H1 (cell line): ENCODE measurements around the gene UBN2. TPM values are rescaled to one million over a fixed set of nuclear protein-coding genes. Genes with fewer than 3 reads are reported as not detected.

Experiments
- CTCF ChIA-PET: fragments of 300-600 bp; sonication (Branson Sonifier 250); formaldehyde crosslinking; loops from one replicate; lab custom pipeline; 2021; ENCODE audit not compliant: partially characterized antibody; lab: Charles Lee
- POLR2A ChIA-PET: fragments of 300-600 bp; sonication (Branson Sonifier 250); formaldehyde crosslinking; loops from one replicate; lab custom pipeline; 2021; ENCODE audit warnings: inconsistent platforms; ENCODE audit not compliant: partially characterized antibody; lab: Charles Lee
- DNase-seq, 2 experiments: peaks; one replicate each; pipeline versions ENCODE4 v3.0.0 to v3.0.0-alpha.2; 2010 to 2022; ENCODE audit warnings: low spot score in 2 of 2, low read depth in 1 of 2, mixed read lengths in 1 of 2
- FAIRE-seq: peaks from 2 replicates; lab custom pipeline; 2011; peaks lifted over from hg19 to GRCh38; lab: Jason Lieb, UNC
- H2AFZ ChIP-seq: 2 replicates; pipeline ENCODE4 v1.8.1; 2012; ENCODE audit warnings: low read length, inconsistent platforms
- H2AK5ac ChIP-seq: 2 replicates; pipeline ENCODE4 v1.6.1; 2013; ENCODE audit warnings: low read depth, low read length
- H2BK120ac ChIP-seq: replicated peaks from 2 replicates; pipeline ENCODE3; 2013; ENCODE audit warnings: low read depth, low read length, inconsistent platforms
- H2BK12ac ChIP-seq: 2 replicates; pipeline ENCODE4 v1.6.1; 2013; ENCODE audit warnings: low read depth, low read length
- H2BK15ac ChIP-seq: 2 replicates; pipeline ENCODE4 v1.6.1; 2013; ENCODE audit warnings: low read length
- H2BK20ac ChIP-seq: 2 replicates; pipeline ENCODE4 v1.6.1; 2013; ENCODE audit warnings: low read length
- H2BK5ac ChIP-seq: 2 replicates; pipeline ENCODE4 v1.6.1; 2013; ENCODE audit warnings: low read depth, low read length
- H3K14ac ChIP-seq: 2 replicates; pipeline ENCODE4 v1.6.1; 2013; ENCODE audit warnings: inconsistent platforms; ENCODE audit not compliant: insufficient read length
- H3K18ac ChIP-seq: 2 replicates; pipeline ENCODE4 v1.6.1; 2013; ENCODE audit warnings: low read length; ENCODE audit errors: extremely low read depth
- H3K23ac ChIP-seq: 2 replicates; pipeline ENCODE4 v1.6.1; 2013; ENCODE audit warnings: inconsistent platforms; ENCODE audit not compliant: insufficient read length
- H3K23me2 ChIP-seq: 2 replicates; pipeline ENCODE4 v1.6.1; 2013; ENCODE audit warnings: low read depth, low read length
- H3K27ac ChIP-seq: 2 replicates; pipeline ENCODE4 v1.6.1; 2011; ENCODE audit warnings: low read depth, low read length, inconsistent platforms
- H3K27me3 ChIP-seq, 4 experiments: replicated peaks in 1 of 4; 1 replicate in 1 of 4; 2 replicates in 3 of 4; pipeline versions ENCODE4 v1.6.1 to v1.8.1; 2011 to 2013; ENCODE audit warnings: low read length in 3 of 4, mild to moderate bottlenecking in 3 of 4, inconsistent platforms in 2 of 4, mixed read lengths in 2 of 4, moderate library complexity in 1 of 4; ENCODE audit not compliant: control insufficient read depth in 3 of 4, insufficient read depth in 3 of 4; ENCODE audit errors: extremely low read depth in 1 of 4
- H3K36me3 ChIP-seq, 4 experiments: 2 replicates each; pipeline versions ENCODE4 v1.6.1 to v1.8.1; 2011 to 2013; ENCODE audit warnings: mild to moderate bottlenecking in 4 of 4, low read length in 3 of 4, moderate library complexity in 2 of 4, control low read depth in 1 of 4, inconsistent platforms in 1 of 4; ENCODE audit not compliant: insufficient read depth in 4 of 4, control insufficient read depth in 2 of 4
- H3K4ac ChIP-seq: replicated peaks from 2 replicates; pipeline ENCODE3; 2013; ENCODE audit warnings: low read length, low read depth, mixed read lengths, inconsistent platforms; ENCODE audit not compliant: insufficient read length
- H3K4me1 ChIP-seq, 4 experiments: replicated peaks in 1 of 4; 1 replicate in 1 of 4; 2 replicates in 3 of 4; pipeline versions ENCODE4 v1.6.1 to v1.8.1; 2011 to 2013; ENCODE audit warnings: low read length in 3 of 4, inconsistent platforms in 2 of 4, mixed read lengths in 1 of 4; ENCODE audit not compliant: insufficient read depth in 4 of 4, control insufficient read depth in 3 of 4
- H3K4me2 ChIP-seq, 2 experiments: 2 replicates each; pipeline versions ENCODE4 v1.6.1 to v1.8.1; 2011 to 2013; ENCODE audit warnings: low read depth in 2 of 2, low read length in 2 of 2, control low read depth in 1 of 2, inconsistent platforms in 1 of 2, mild to moderate bottlenecking in 1 of 2; ENCODE audit not compliant: insufficient read depth in 1 of 2
- H3K4me3 ChIP-seq, 4 experiments: fragments of 200-600, 300-600 bp in 1 of 4; sonication (generic), shearing (Covaris generic), sonication (Bioruptor Twin) in 1 of 4; 2 replicates each; pipeline versions ENCODE4 v1.5.1 to v1.8.1; 2011 to 2016; ENCODE audit warnings: low read length in 4 of 4, low read depth in 3 of 4, control low read depth in 2 of 4, inconsistent platforms in 2 of 4, mild to moderate bottlenecking in 2 of 4, mixed read lengths in 1 of 4, moderate library complexity in 1 of 4; ENCODE audit not compliant: insufficient read depth in 2 of 4; ENCODE audit errors: extremely low read depth in 1 of 4
- H3K56ac ChIP-seq: replicated peaks from 2 replicates; pipeline ENCODE3; 2013; ENCODE audit warnings: low read depth, mild to moderate bottlenecking, mixed read lengths, low read length, inconsistent platforms; ENCODE audit not compliant: insufficient read length
- H3K79me1 ChIP-seq: 2 replicates; pipeline ENCODE4 v1.6.1; 2013; ENCODE audit warnings: low read depth, low read length, control low read depth
- H3K79me2 ChIP-seq, 2 experiments: 2 replicates each; pipeline versions ENCODE4 v1.6.1 to v1.8.1; 2012 to 2013; ENCODE audit warnings: low read length in 2 of 2, mild to moderate bottlenecking in 2 of 2, inconsistent platforms in 1 of 2; ENCODE audit not compliant: insufficient read depth in 2 of 2, control insufficient read depth in 1 of 2
- H3K9ac ChIP-seq, 4 experiments: replicated peaks in 1 of 4; 1 replicate in 1 of 4; 2 replicates in 3 of 4; pipeline versions ENCODE4 v1.6.1 to v1.8.1; 2011 to 2013; ENCODE audit warnings: low read depth in 3 of 4, low read length in 3 of 4, control low read depth in 2 of 4, mild to moderate bottlenecking in 2 of 4, moderate library complexity in 2 of 4, inconsistent platforms in 1 of 4; ENCODE audit errors: extremely low read depth in 1 of 4
- H3K9me3 ChIP-seq, 2 experiments: 2 replicates each; pipeline versions ENCODE4 v1.6.1 to v1.8.1; 2012 to 2013; ENCODE audit warnings: mild to moderate bottlenecking in 2 of 2, moderate library complexity in 2 of 2, control low read depth in 1 of 2, inconsistent platforms in 1 of 2, low read depth in 1 of 2, low read length in 1 of 2, mixed read lengths in 1 of 2; ENCODE audit not compliant: insufficient read depth in 2 of 2
- H4K20me1 ChIP-seq, 2 experiments: replicated peaks in 1 of 2; 2 replicates each; pipeline versions ENCODE3 to v1.8.1; 2011 to 2013; ENCODE audit warnings: inconsistent platforms in 2 of 2, low read length in 2 of 2, mild to moderate bottlenecking in 1 of 2; ENCODE audit not compliant: insufficient read depth in 2 of 2, control insufficient read depth in 1 of 2
- H4K5ac ChIP-seq: 2 replicates; pipeline ENCODE4 v1.6.1; 2013; ENCODE audit warnings: low read length, low read depth, mixed read lengths, inconsistent platforms; ENCODE audit not compliant: insufficient read length
- H4K8ac ChIP-seq: 2 replicates; pipeline ENCODE4 v1.8.0; 2013; ENCODE audit warnings: mild to moderate bottlenecking, moderate library complexity, low read length, inconsistent platforms; ENCODE audit not compliant: insufficient read depth; ENCODE audit errors: extremely low read depth
- H4K91ac ChIP-seq: replicated peaks from 2 replicates; pipeline ENCODE3; 2013; ENCODE audit warnings: low read length, mixed read lengths, inconsistent platforms; ENCODE audit not compliant: insufficient read length
- BRCA1 ChIP-seq: IDR thresholded peaks from 2 replicates; pipeline ENCODE4 v1.6.1; 2012; ENCODE audit warnings: low read depth, low read length, improper control_type of control experiment
- FOSL1 ChIP-seq: IDR thresholded peaks from 2 replicates; pipeline ENCODE4 v1.6.1; 2011; ENCODE audit warnings: mild to moderate bottlenecking, low read depth, low read length, moderate library complexity; ENCODE audit not compliant: insufficient read depth
- WGBS, 2 experiments: shearing (Covaris generic) in 1 of 2; methylation state at CpG; one replicate each; pipeline versions ENCODE4 v1.1.6 to v1.1.7; 2013 to 2015; ENCODE audit warnings: low lambda C conversion rate in 2 of 2, mixed read lengths in 2 of 2, inconsistent platforms in 1 of 2, low coverage in 1 of 2, missing lambda C conversion rate in 1 of 2; ENCODE audit not compliant: insufficient replicate concordance in 2 of 2, insufficient coverage in 1 of 2, insufficient read length in 1 of 2; ENCODE audit errors: extremely low coverage in 1 of 2, missing lambda C conversion rate in 1 of 2; 5-methylcytosine and 5-hydroxymethylcytosine counted together
- polyA plus RNA-seq, 7 experiments: library from polyadenylated mRNA; depleted of rRNA in 3 of 7; stranded (reverse) in 5 of 7; unstranded in 2 of 7; fragments of >200 nt in 5 of 7; fragments of 200-250 nt in 2 of 7; gene quantifications; 1 replicate in 5 of 7; 2 replicates in 1 of 7; 4 replicates in 1 of 7; pipeline versions ENCODE4 v1.2.1 to v1.2.3, GENCODE V29; 2011 to 2013; ENCODE audit warnings: missing spikeins in 2 of 7, mixed read lengths in 2 of 7
- total RNA-seq: library from RNA; stranded (reverse); fragmentation: NEBNext Ultra II Directional; extraction: Animal tissue kit (Norgen Biotek cat#: 25700); gene quantifications from 2 replicates; pipeline ENCODE4 v1.2.1, GENCODE V29; 2021

Gene UBN2
- total and polyA plus RNA-seq, 2 of the 8 experiments (the other 6 are each of a cell fraction or from before 2014, with no cell fraction given), result 4.1 to 39.6 TPM

- WGBS, 2 experiments, result 0% methylated on average over 1 of the region's 1 CpG; no CpG with 5 or more reads in 1 of the 2 experiments
- Histone ChIP-seq H3K4me1 (peaks cover 0 to 14% (median 6%) of the 10 kb centered on the region in 4 experiments; a peak in 5 of 7 replicates), H3K9ac (no peak overlapping the region), H3K4me2 (peak overlapping the region; percentile 40 to 59; a peak in 3 of 4 replicates), H2AFZ (no peak overlapping the region), H4K5ac (no peak overlapping the region), H3K36me3 (0 out of 8 replicates have a peak, but pooled peaks cover 0 to 3% (median 0%) of the 10 kb centered on the region in 4 experiments), H3K4ac (no peak overlapping the region), H3K56ac (no peak overlapping the region), H3K14ac (no peak overlapping the region), H2BK5ac (peak overlapping the region; percentile 82; the same call in 1 of the 2 replicates), H3K18ac (no peak overlapping the region), H3K23ac (no peak overlapping the region), H4K91ac (no peak overlapping the region), H2BK120ac (no peak overlapping the region), H4K20me1 (no peaks in the 10 kb centered on the region), H3K79me2 (no peaks in the 10 kb centered on the region), H3K9me3 (no peaks in the 10 kb centered on the region), H4K8ac (no peak overlapping the region), H3K27ac (no peak overlapping the region), H3K23me2 (no peaks in the 10 kb centered on the region), H2BK12ac (no peak overlapping the region), H2AK5ac (no peak overlapping the region), H3K4me3 (peak overlapping the region in 1 of 4 experiments; percentile 47; a peak in 2 of 8 replicates), H3K79me1 (no peaks in the 10 kb centered on the region), H3K27me3 (no peaks in the 10 kb centered on the region), H2BK15ac (no peak overlapping the region), H2BK20ac (no peak overlapping the region)
- POLR2A ChIA-PET, result interaction anchor here (0.8 kb wide), 1 partner anchor 49 kb away, joined by 3 read pairs; the partner anchor contains the start of gene UBN2
- DNase-seq (no peak), FAIRE-seq (peak; percentile 81)
- CTCF ChIA-PET, result no interaction called here
- no peak for TF ChIP-seq FOSL1
- 0 out of 2 replicates have a peak, but pooled peaks have one; percentile 54 for TF ChIP-seq BRCA1
Measured at GRCh38 chr7:139182363-139182762, 48.7 kb upstream of the UBN2 start.
